Stimulated activated CD8-positive, alpha-beta memory T cell treated with anti-CD3 and anti-CD28 coated beads, Interleukin-7, amount 100 ng/mL, for 1 hour (primary cell): ENCODE measurements around the gene ERN1.
"Not testable (repeated sequence)": the region's sequence is repeated elsewhere in the genome, so short reads cannot be mapped to it uniquely, and the experiment has no call there.

Experiments
- DNase-seq, 2 donors: peaks; one replicate each; pipeline ENCODE4 v3.0.0-alpha.2; 2020; ENCODE audit warnings: low read depth in 2 of 2

The ERN1 gene

DNA sequence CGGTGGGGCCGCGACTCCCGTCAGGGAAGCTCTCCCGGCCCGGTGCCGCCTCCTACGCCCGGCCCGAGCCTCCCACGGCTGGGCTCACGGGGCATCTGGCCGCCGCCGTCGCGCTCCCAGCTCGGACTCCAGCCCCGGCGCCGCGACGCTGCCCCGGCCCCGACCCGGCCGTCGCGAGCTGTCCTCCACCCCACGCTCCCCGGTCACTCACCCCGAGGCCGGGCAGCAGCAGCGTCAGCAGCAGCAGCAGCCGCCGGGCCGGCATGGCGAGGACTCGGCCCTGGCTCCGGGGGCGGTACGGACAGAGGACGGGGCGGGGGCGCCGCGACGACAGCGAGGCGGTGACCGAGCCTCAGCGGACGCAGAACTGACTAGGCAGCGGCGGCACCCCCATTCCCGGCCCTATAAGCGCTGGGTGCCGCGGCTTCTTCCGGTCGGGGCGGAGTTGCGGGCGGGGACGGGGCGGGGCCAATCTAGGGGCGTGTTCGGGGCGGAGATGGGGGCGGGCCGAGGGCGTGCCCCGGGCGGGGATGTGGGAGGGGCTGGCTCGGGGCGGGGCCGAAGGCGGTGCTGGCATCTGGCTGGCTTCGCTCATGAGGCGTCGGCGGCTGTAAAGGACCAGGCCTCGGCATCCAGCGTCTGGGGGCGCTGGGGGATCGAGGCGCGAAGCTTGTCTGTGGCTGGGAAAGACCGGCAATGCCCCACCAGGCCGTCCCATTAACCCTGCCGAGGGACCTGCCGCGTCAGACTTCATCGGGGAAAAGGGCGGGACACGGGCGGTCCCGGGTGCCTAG lies at the start of gene ERN1:
TSS of gene ERN1 (minus strand) at position 380 of the 794 bp plus-strand sequence. CDS start at position 265, 115 bp downstream.
- peak; percentile 83 to 86 for DNase-seq

DNA sequence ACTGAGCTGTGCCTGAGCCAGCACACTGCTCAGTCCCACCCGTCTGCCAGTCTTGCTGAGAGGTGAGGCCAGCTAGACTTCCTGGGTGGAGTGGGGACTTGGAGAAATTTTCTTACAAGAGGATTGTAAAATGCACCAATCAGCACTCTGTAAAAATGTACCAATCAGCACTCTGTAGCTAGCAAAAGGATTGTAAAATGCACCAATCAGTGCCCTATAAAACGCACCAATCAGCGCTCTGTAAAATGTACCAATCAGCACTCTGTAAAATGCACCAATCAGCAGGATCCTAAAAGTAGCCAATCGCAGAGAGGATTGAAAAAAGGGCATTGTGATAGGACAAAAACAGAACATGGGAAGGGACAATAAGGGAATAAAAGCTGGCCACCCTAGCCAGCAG lies 49.1 kb upstream of the ERN1 start:
- not testable (repeated sequence) for DNase-seq

DNA sequence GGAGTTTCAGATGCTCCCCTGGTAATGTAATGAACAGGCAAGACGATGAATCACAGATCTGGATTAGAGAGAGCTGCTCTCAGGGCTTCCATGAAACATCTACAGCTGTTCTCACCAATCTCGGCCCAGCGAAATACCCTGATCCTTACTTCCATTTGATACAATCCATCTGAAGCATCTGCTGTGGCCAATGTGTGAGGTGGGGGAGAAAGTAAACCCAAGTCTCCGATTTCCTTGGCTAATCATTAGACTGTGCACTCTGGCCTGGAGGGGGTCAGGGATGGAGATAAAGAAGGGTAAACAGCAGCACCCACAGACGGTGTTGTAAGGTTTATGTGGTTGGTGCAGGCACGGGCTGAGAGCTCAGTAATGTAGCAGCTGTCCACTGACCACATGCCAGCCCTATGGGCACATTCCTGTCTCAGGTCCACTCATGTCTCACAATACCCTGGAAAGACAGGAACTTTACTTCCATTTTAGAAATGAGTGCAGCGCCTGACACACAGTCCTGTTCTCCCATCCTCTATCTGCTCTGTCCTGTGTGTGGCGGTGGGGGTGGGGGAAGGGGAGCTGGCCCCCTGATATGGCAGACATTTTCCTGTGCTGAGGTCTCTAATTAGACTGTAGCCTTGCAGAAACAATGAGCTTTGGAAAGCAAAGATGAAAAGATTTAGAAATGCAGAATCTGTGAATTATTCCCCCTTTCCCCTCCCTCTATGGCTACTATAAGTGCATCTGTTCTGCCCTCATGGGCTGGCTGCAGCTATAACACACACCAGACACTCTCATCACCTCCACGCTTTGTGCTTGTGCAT lies 48.3 kb upstream of the ERN1 start:
- DNase-seq, result no peak

DNA sequence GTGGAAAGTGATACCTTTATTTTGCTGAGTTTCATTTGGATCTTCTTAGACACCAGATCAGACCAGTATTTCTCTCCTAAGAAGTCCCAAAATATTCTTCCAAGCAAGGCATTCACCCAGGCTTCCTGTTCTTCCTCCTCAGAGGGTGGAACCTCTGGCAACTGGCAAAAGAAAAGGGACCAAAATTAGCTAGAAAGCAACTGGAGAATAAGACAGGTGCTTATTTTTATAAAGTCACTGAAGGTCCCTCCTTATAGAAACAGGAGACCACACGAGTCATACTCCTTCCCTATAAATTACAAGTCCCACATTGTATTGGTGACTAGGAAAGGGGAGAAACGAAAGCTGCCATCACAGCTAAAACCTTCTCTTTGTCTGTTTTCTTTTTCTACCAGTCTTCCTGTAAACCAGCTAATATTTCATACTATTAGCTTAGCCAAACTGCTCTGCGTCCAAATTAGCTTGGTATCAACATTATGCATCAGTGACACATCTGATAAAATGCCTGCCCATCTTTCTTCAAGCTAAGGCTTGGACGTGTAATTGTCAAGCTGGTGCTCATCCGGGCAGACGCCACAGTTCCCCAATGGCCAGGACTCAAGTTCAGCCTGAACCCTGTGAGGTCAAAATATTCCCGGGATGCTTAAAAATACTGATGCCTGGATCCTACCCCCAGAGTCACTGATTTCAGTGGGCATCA lies 47.5 kb upstream of the ERN1 start:
- no peak for DNase-seq

DNA sequence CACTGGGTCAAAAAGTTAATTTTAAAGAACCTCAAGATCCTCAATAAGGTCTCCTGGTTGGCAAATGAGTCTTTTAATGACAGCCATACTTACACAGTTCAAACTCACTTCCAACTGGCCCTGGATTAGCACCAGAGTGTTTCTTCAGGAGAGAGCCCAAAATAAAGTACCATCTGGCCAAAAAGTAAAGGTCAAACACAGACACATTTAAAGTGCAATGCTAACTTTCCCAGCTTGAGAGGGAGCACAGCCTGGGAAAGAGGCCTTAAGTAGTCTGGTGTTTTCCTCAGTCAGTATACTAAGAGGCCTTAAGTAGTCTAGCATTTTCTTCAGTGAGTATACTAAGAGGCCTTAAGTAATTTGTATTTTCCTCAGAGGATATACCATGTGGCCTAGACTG lies 46.6 kb upstream of the ERN1 start:
- no peak for DNase-seq

DNA sequence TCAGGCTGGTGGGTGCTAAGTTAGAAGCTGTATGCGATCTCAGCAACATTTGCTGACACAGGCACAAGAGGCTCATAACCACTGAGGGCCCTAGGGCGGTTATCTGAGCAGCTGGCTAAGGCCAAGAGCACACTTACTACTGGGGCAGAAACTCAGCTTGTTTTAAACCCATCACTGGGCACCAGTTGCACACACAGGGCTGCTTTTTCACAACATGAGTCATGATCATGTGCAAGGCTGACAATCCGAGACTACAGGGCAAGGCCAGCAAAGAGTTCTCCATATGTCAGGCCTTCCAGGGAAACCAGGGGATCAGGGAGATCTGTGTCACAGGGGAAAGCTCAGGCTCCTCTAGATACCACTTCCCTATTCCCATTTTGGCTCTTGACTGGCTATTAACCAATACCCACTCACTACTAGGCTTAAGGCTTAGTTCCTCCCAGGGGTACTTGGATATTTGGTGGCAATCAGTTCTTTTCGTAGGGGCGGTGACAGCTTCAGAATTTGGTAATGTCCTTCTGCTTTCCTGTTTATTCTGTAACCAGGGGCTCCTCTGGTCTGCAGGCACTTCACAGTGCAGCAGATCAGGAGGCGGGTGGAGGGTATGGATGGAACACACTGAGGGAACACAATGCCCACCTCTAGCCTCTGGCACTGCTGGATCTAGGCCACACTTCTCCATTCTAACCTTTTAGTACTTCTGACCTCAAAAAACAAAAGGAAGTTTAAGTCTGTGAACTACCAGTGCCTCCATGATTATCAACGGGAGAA lies 44.9 kb upstream of the ERN1 start:
- DNase-seq, result no peak

DNA sequence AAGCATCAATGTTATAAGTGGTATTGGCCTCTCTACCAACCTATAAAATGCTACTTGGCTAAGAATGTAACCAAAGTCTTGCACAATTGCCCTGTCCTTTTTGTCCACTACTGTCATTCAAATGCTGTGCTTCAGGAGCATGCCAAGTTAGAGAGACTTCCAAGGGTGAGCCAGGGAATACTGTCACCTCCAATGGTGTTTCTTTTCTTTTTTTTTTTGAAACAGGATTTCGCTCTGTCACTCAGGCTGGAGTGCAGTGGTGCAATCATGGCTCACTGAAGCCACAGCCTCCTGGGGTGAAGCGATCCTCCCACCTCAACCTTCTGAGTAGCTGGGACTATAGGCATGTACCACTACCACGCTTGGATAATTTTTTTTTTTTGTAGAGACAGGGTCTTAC lies 43.7 kb upstream of the ERN1 start:
- DNase-seq, result no peak

DNA sequence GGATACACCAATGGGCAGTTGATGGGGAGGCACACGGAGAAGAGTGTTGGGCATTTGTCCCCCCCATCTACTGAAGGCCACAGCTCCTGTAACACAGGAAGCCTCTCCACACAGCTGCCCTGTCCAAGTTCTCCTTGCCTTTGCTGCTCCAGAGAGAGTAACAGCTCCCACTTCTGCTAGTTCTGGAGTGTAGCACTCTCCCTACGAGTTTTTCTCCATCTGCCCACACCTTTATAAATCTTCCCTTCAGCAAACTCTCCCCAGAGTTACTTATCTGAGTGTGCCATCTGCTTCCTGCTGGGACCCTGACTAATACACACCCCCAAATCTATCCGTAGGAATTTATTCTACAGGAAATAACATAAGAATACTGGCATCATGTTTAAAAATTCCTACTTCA lies 42.6 kb upstream of the ERN1 start:
- DNase-seq, result no peak

DNA sequence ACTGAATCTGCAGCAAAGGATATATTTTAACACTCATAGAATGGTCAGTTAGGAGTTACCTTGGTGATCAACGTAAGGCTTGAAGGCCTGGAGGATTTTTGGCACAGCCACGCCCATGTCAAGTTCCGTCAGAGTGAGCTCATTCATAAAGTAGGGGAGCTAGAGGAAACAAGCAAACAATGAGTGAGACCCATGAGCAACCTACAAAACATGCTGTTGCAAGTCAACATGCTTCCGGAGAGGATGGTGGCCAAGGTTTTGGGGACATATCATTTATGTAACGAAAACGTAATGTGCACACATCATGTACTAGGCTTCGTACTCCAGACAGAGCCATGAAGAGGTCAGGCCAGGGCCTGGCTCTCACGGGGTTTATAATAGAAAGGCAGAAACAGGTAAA lies 41.1 kb upstream of the ERN1 start:
- no peak for DNase-seq

DNA sequence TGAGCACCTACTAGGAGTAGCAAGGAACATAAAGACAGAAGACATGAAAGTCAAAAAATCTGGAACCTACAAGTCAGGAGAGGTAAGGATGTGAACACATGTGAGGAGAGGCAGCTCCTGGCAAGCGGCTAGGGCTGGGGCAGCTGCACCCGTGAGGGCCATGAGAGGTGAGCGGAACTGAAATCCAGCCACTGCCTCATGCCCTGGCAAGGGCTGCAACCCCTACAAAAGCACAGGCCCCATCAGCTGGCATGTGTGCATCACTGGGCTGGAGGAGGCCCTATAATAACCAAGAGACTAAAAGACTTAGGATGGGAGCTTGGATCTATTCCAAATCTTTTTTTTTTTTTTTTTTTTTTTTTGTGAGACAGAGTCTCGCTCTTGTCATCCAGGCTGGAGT lies 40.3 kb upstream of the ERN1 start:
- DNase-seq, result no peak

DNA sequence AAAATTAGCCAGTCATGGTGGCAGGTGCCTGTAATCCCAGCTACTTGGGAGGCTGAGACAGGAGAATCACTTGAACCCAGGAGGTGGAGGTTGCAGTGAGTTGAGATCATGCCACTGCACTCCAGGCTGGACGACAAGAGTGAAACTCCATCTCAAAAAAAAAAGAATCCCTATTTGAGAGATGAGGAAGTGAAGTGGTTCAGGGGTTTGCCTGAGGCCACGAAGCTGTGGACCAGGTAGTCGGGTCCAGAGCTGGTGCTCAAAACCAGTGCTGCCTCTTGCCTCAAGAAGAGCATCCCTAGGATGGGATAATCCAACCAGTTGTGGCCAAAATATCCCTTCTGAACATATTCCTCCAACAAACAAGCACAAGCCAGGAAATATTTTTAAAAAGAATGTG lies 37.7 kb upstream of the ERN1 start:
- DNase-seq, result not testable (repeated sequence)

DNA sequence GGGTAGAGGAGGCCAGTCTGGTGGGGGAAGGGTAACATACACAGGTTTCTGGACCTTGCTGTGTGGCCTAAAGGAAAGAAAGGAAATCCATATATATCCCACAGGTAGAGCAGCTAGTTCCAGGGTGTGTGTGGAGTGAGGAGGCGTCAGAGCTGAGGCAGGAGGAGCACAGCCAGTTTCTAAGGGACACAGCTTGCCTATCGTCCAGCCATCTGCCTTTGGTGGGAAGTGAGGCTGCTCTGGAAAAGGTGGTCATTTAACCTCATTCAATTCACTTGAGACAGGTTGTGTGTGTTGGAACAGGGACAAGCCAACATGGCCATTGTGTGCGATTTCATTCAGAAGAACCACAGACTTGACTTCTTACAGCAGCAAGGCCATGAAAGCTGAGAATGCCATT lies 36.9 kb upstream of the ERN1 start:
- DNase-seq, result no peak

DNA sequence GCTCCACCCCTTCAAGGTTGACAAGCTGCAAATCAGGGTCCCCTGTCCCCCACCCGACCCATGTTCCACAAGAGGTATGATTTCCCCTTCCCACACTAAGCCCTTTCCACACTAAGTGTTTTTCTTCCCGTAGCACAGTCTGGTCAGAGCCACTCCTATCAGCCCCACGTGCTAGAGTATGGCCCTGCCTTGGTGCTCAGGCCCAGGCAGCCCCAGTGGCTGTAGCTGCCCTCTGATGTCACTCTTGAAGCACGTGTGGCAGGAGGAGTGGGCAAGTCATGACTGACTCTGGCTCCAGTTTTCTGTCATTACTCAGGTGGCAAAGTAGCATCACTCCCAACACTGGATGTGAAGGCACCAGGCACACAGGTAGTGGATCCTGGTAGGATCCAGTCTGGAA lies 35.4 kb upstream of the ERN1 start:
- no peak for DNase-seq

DNA sequence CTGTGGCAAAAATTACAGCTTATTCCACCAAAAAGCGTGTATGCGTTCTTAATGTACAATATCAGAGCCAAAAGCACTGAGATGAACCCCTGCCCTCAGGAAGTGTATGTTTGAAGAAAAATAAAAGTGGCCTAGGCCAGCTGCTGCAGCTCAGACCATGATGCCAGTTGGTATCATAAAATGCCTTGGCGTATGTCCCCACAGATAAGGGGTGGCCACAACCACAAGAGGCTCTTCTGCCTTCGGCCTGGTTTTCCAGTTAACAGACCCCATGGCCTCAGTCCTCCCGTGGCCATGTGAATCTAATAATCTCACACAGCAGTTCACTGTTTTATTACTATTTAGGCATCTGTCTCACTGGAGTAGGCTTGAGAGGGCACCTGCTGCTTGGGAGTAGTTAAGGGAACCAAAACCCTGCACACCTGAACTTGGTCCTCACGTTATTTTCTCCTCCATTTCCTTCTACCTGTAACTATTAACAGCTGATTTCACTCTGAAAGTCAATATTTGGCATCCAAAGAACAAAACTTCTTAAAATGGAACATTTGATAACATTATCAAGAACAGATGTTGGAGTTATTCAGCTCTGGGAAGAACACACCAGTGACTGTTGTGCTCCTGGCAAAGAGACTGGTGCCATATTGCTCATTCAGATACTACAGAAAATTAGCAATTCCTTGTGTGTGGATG lies 34.8 kb upstream of the ERN1 start:
- DNase-seq, result no peak

DNA sequence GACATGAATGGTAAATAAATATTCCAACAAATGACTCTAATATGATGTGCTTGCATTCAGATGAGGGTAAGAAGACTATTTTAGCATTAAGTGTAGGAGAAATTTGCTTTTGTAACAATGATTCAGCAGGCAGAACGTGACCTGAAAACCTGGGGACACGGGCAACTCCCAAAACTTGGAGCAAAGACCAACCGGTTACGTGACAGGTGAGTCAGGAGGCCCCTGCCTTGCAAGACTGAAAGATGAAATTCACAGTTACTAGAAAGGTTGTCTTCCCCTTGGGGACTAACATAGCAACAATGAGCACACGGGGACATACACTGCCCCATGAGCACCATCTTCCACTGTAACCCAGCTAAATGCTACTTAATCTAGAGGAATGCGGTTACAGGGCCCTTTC lies 33.5 kb upstream of the ERN1 start:
- no peak for DNase-seq

DNA sequence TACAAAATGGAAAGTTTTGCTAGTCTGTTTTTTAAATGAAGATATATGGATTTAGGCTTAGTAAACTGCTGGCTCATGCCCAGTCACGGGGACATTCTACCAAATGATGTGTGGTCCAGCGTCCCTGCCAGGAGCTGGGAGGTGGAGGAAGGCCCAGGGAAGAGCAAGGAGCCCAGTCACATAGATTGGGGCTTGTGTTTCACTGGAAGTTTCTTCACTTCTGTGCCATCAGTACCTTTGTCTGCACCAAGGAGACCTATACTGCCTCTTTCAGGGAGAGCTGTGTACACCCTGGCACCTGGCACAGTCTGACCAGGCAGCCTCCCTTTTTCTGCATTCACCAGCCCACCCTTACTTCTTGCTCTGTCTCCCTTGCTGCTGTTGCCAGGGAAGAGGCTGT lies 32.6 kb upstream of the ERN1 start:
- no peak for DNase-seq

DNA sequence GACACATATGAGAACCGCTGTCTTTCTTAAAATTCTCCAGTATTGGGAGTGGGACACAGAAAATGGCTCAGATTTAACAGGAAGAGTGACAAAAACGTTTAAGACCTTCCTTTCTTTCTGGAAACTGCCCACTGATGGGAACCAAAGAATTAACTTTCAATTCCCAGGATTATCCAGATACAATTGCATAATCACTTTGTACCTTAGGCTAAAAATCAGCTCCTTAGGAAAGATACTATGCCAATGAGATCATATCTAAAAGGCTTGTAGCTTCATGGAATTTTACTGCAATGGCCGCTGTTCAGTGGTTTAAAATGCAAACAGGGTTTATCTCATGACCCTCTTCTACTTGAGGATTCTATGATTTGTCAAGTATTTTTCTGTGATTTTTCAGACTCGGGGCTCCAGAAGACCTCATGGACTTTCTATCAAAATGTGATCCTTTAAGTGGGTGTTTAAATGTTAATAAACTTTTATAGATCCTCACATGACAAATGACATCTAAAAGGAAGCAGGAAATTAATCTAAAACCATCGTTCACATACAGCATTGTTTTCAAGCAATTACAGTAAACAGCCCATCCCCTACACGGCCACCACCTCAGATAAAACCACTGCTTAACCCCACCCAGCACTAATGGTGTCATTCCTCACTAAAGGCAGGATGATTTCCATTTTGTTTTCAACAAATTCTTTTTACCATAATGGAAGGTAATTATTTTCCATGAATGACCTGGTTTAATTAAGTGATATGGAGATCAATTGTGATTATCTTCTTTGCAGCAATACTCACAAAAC lies 31.6 kb upstream of the ERN1 start:
- no peak for DNase-seq

DNA sequence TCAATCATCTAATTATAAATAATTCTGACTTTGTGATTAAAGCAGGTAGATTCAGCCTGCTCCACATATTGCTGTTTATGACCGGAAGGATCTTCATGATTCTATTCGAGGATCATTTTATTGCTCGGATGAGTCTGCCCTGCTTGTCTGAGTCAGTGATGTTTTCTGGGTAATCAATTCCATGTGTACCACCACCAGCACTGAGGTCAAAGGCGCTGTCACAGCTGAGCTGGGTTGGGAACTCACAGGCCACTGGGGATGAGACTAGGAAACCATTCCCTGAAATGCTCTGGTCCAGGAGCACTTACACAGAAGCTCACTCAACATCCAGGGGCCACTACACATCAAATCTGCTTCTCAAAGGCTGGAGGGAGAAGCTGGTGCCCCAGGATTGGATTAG lies 30.4 kb upstream of the ERN1 start:
- DNase-seq, result no peak

DNA sequence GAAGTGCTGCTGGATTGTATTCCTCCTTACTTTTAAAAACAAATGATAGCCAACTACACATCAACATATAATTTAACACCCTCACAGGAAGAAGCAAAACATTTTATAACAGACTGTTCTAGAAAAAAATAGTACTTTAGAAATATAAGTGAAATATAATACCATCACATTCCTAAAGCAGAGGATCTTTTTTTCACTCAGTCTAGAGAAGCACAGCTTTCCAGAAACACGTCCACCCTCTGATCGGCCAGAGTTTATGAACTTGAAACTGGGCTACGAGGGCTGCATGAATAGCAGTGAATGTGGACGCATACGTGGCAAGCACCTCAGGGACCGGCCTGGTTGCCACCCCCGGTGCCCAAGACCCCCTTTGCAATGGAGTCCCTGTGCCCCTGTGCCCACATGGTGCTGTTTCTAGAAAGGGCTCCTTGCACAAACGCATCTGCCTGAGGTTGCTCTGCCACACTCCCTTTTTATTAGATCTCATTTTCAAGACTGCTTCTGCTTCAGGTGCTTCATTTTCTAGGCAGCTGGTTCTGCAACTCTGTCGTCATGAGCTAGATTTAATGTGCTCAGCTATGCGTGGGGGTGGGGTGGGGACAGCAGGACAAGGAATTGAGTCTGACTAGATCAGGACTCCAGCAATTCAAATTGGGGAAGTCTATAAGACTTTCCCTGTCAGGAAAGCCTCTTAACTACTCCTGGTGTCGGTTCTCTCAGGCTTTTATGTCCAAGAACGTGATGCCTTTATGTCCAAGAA lies 29.1 kb upstream of the ERN1 start:
- DNase-seq, result no peak

DNA sequence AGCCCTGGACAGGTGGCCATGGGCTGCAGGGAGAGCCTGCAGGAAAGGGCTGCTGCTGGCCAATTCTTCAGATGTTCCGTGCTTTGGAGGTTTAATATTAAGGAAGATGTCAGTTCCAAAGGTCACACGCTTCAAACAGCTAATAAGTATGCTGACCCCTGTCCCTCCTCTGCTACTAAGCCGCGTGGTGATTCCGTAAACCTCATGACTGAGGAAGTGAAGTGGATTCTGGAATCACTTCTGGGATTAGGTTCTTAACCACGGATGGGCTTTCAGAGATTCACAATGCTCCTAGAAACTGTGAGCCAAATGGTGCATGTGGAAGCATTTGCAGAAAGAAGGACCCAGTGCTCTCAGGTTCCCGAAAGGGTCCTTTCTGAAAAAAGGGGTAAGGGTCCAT lies 28.5 kb upstream of the ERN1 start:
- DNase-seq, result no peak
